Right cardiac atrium (tissue), 5 donors: ENCODE data around the gene NLRC5. TPM values are rescaled to one million over a fixed set of nuclear protein-coding genes. Genes with fewer than 3 reads are reported as not detected.
A peak's percentile ranks its signal among the peaks of the same experiment; 100 is the strongest.

Source experiments
- ATAC-seq, 2 donors: fragments of 200-7000 bp; cut with Tn5 transposase; one replicate each; pipeline versions ENCODE4 v1.8.0 to v1.9.1; 2020; ENCODE audit warnings: moderate library complexity in 2 of 2, mild to moderate bottlenecking in 1 of 2
- DNase-seq, 3 donors: peaks; one replicate each; pipeline ENCODE4 v3.0.0-alpha.2; 2020
- H3K27ac ChIP-seq: one replicate; pipeline ENCODE4 v1.5.1; 2013; ENCODE audit warnings: mild to moderate bottlenecking, low read length, control low read depth, moderate library complexity
- H3K27me3 ChIP-seq: one replicate; pipeline ENCODE4 v1.6.1; 2013; ENCODE audit not compliant: control insufficient read depth, insufficient read depth
- H3K4me1 ChIP-seq: one replicate; pipeline ENCODE4 v1.6.1; 2013; ENCODE audit warnings: low read length; ENCODE audit not compliant: control insufficient read depth, insufficient read depth
- H3K4me3 ChIP-seq: one replicate; pipeline ENCODE4 v1.5.1; 2013; ENCODE audit warnings: low read length, control low read depth
- H3K9me3 ChIP-seq: one replicate; pipeline ENCODE4 v1.6.1; 2013; ENCODE audit warnings: low read length; ENCODE audit not compliant: control insufficient read depth
- WGBS: extraction: QIAGEN DNeasy Blood & Tissue Kit; methylation state at CpG from one replicate; pipeline ENCODE4 v1.1.7; 2013; 5-methylcytosine and 5-hydroxymethylcytosine counted together
- intact Hi-C, 4 donors: fragments of 100-400 bp; cut with DNase I; formaldehyde crosslinking; loops; one replicate each; pipeline versions ENCODE4 v1.11.0 to v1.14.0; 2022 to 2023
- polyA plus RNA-seq: library from polyadenylated mRNA; stranded (reverse); fragments of 200-250 nt; gene quantifications from one replicate; pipeline ENCODE4 v1.2.3, GENCODE V29; 2013
- total RNA-seq, 4 donors: library from RNA; stranded (reverse); fragmentation: NEBNext Ultra II Directional; extraction: Animal tissue kit (Norgen Biotek cat#: 25700); gene quantifications; one replicate each; pipeline ENCODE4 v1.2.1, GENCODE V29; 2021
- donor health status: healthy with polysubstance abuse.
- donor health status: DM: no; HTN: yes; CAD: no.
- donor health status: DM: no; HTN: no; CAD: no.
- donor health status: DM: no; HTN: yes; CAD: no; lungs with severe emphysema.
- donor health status: DM: yes; HTN: yes; CAD: no.

NLRC5 gene
- total and polyA plus RNA-seq, 5 donors, result 7.9 to 25.0 (median 9.9) TPM

- DNase-seq (peak; percentile 91 to 97 (median 95)), ATAC-seq (peak; percentile 32 to 74)
- H3K27ac ChIP-seq, result no peak overlapping the region
- H3K27me3 ChIP-seq, result no peaks in the 10 kb centered on the region
- no peaks in the 10 kb centered on the region for H3K9me3 ChIP-seq
- peaks cover 7% of the 10 kb centered on the region for H3K4me1 ChIP-seq
- intact Hi-C loops, result loop anchor here in 1 of 4 donors (10.0 kb wide), 1 partner anchor 80 kb away; no protein-coding TSS in a partner anchor
- no peak overlapping the region for H3K4me3 ChIP-seq
- WGBS, result 45% methylated on average over 30 of the region's 30 CpGs
These were observed 24.9 kb upstream of the NLRC5 start for GRCh38 chr16:56964243-56965148.

- Histone ChIP-seq H3K4me1 (peaks cover 7% of the 10 kb centered on the region), H3K27me3 (no peaks in the 10 kb centered on the region), H3K27ac (no peak overlapping the region), H3K4me3 (no peak overlapping the region), H3K9me3 (no peaks in the 10 kb centered on the region)
- no peak for DNase-seq
- WGBS, result 73% methylated on average over 12 of the region's 12 CpGs
- no peak for ATAC-seq
- intact Hi-C loops, result loop anchor here in 1 of 4 donors (10.0 kb wide), 1 partner anchor 79 kb away; no protein-coding TSS in a partner anchor
These were observed 23.9 kb upstream of the NLRC5 start for GRCh38 chr16:56965149-56966092.

GRCh38 chr16:56966093-56966475 is 23.3 kb upstream of the NLRC5 start:
- ATAC-seq (no peak), DNase-seq (no peak)
- H3K4me3 ChIP-seq, result no peak overlapping the region
- no peaks in the 10 kb centered on the region for H3K27me3 ChIP-seq
- peaks cover 7% of the 10 kb centered on the region for H3K4me1 ChIP-seq
- no peak overlapping the region for H3K27ac ChIP-seq
- H3K9me3 ChIP-seq, result no peaks in the 10 kb centered on the region
- 47% methylated on average over 3 of the region's 3 CpGs for WGBS
- intact Hi-C loops, result loop anchor here in 1 of 4 donors (10.0 kb wide), 1 partner anchor 79 kb away; no protein-coding TSS in a partner anchor

GRCh38 chr16:56967733-56968132 is 21.6 kb upstream of the NLRC5 start:
- DNase-seq, result no peak
- ATAC-seq, result no peak
- intact Hi-C loops, result loop anchor here in 1 of 4 donors (10.0 kb wide), 1 partner anchor 77 kb away; no protein-coding TSS in a partner anchor

GRCh38 chr16:56969769-56970168 is 19.6 kb upstream of the NLRC5 start:
- peaks cover 3% of the 10 kb centered on the region for H3K4me1 ChIP-seq
- WGBS, result 92% methylated on average over 7 of the region's 7 CpGs
- intact Hi-C loops, result loop anchor here in 1 of 4 donors (10.0 kb wide), 1 partner anchor 75 kb away; no protein-coding TSS in a partner anchor
- ATAC-seq (no peak), DNase-seq (no peak)
- no peaks in the 10 kb centered on the region for H3K27me3 ChIP-seq
- no peak overlapping the region for H3K4me3 ChIP-seq
- H3K27ac ChIP-seq, result no peak overlapping the region
- H3K9me3 ChIP-seq, result no peaks in the 10 kb centered on the region

More at GRCh38 chr16:56967733-56968132, 21.6 kb upstream of the NLRC5 start:
- Histone ChIP-seq H3K4me3 (no peak overlapping the region), H3K27ac (no peak overlapping the region), H3K9me3 (no peaks in the 10 kb centered on the region), H3K27me3 (no peaks in the 10 kb centered on the region), H3K4me1 (peaks cover 3% of the 10 kb centered on the region)
- WGBS, result 38% methylated on average over 2 of the region's 2 CpGs

- Histone ChIP-seq H3K4me3 (no peak overlapping the region), H3K27ac (no peak overlapping the region), H3K9me3 (no peaks in the 10 kb centered on the region), H3K27me3 (no peaks in the 10 kb centered on the region), H3K4me1 (no peaks in the 10 kb centered on the region)
- intact Hi-C loops, result no loop called here
- 56% methylated on average over 8 of the region's 8 CpGs for WGBS
- DNase-seq (no peak), ATAC-seq (no peak)
These were observed 18.2 kb upstream of the NLRC5 start for GRCh38 chr16:56970934-56971767.

- H3K4me1 ChIP-seq, result no peaks in the 10 kb centered on the region
- H3K27me3 ChIP-seq, result no peaks in the 10 kb centered on the region
- H3K27ac ChIP-seq, result no peak overlapping the region
- no peaks in the 10 kb centered on the region for H3K9me3 ChIP-seq
- DNase-seq (no peak), ATAC-seq (no peak)
- no peak overlapping the region for H3K4me3 ChIP-seq
- intact Hi-C loops, result no loop called here
- 97% methylated on average over 3 of the region's 3 CpGs for WGBS
These were observed 17.7 kb upstream of the NLRC5 start for GRCh38 chr16:56971768-56972043.

- intact Hi-C loops, result no loop called here
- no peak for ATAC-seq
These were observed 16.7 kb upstream of the NLRC5 start for GRCh38 chr16:56972403-56973293.

GRCh38 chr16:56973294-56973689 is 16.1 kb upstream of the NLRC5 start:
- DNase-seq, result no peak
- WGBS, result 89% methylated on average over 9 of the region's 9 CpGs
- Histone ChIP-seq H3K4me3 (no peak overlapping the region), H3K9me3 (no peaks in the 10 kb centered on the region), H3K27ac (no peak overlapping the region), H3K4me1 (no peaks in the 10 kb centered on the region), H3K27me3 (no peaks in the 10 kb centered on the region)
- no peak for ATAC-seq
- intact Hi-C loops, result no loop called here

More at GRCh38 chr16:56972403-56973293, 16.7 kb upstream of the NLRC5 start:
- H3K27ac ChIP-seq, result no peak overlapping the region
- no peaks in the 10 kb centered on the region for H3K4me1 ChIP-seq
- no peak for DNase-seq
- H3K27me3 ChIP-seq, result no peaks in the 10 kb centered on the region
- no peak overlapping the region for H3K4me3 ChIP-seq
- no peaks in the 10 kb centered on the region for H3K9me3 ChIP-seq
- 74% methylated on average over 18 of the region's 18 CpGs for WGBS
